Bronchial epithelial cell (primary cell): ENCODE results near the gene LRP1B. TPM values are rescaled to one million over a fixed set of nuclear protein-coding genes. Genes with fewer than 3 reads are reported as not detected.
A peak's percentile ranks its signal among the peaks of the same experiment; 100 is the strongest.

ENCODE experiments used
- DNase-seq: peaks from one replicate; pipeline ENCODE4 v3.0.0-alpha.2; 2010; ENCODE audit warnings: low read depth
- FAIRE-seq: peaks from 2 replicates; lab custom pipeline; 2011; peaks lifted over from hg19 to GRCh38; lab: Jason Lieb, UNC
- H3K27me3 ChIP-seq: 2 replicates; pipeline ENCODE4 v1.5.1; 2011; ENCODE audit warnings: low read length; ENCODE audit not compliant: control insufficient read depth, insufficient read depth
- H3K36me3 ChIP-seq: 2 replicates; pipeline ENCODE4 v1.5.1; 2011; ENCODE audit warnings: low read length; ENCODE audit not compliant: control insufficient read depth, insufficient read depth
- H3K4me3 ChIP-seq: 2 replicates; pipeline ENCODE4 v1.5.1; 2011; ENCODE audit warnings: mild to moderate bottlenecking, low read depth, low read length, control low read depth
- total RNA-seq: library from RNA; depleted of rRNA; stranded (reverse); fragments of >200 nt; gene quantifications from 2 replicates; pipeline ENCODE4 v1.2.1, GENCODE V29; 2014
- TF ChIP-seq, protein P1 (sequence below): IDR thresholded peaks from 2 replicates; pipeline ENCODE4 v1.5.1; 2011; ENCODE audit warnings: mild to moderate bottlenecking, moderate library complexity, low read length, control low read depth, inconsistent platforms; ENCODE audit not compliant: insufficient read depth, severe bottlenecking

Gene LRP1B
- total RNA-seq, 1 donor from 2014 or later, result under 0.01 TPM

DNA sequence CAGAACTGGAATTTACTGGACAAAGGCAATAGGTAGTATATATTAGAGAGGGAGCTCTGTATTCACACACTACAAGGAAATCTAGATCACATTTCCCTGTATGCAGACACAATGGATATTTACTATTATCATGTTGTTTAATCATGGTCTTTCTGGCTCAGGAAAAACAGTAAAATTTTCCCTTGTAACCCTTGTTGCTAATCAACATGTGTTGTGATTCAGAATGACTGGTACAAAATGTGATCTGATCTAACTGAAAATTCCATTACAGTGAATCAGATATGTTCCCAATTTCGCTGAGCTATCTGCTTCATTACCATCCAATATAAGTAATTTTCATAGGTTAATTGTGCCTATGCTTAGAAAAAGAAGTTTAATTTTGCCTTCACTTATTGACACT, 1109.7 kb downstream of the LRP1B start:
- TF ChIP-seq, protein P1, sequence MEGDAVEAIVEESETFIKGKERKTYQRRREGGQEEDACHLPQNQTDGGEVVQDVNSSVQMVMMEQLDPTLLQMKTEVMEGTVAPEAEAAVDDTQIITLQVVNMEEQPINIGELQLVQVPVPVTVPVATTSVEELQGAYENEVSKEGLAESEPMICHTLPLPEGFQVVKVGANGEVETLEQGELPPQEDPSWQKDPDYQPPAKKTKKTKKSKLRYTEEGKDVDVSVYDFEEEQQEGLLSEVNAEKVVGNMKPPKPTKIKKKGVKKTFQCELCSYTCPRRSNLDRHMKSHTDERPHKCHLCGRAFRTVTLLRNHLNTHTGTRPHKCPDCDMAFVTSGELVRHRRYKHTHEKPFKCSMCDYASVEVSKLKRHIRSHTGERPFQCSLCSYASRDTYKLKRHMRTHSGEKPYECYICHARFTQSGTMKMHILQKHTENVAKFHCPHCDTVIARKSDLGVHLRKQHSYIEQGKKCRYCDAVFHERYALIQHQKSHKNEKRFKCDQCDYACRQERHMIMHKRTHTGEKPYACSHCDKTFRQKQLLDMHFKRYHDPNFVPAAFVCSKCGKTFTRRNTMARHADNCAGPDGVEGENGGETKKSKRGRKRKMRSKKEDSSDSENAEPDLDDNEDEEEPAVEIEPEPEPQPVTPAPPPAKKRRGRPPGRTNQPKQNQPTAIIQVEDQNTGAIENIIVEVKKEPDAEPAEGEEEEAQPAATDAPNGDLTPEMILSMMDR, result no peak
- DNase-seq (peak; percentile 95), FAIRE-seq (no peak)
- Histone ChIP-seq H3K27me3 (no peaks in the 10 kb centered on the region), H3K36me3 (no peaks in the 10 kb centered on the region), H3K4me3 (no peak overlapping the region)

DNA sequence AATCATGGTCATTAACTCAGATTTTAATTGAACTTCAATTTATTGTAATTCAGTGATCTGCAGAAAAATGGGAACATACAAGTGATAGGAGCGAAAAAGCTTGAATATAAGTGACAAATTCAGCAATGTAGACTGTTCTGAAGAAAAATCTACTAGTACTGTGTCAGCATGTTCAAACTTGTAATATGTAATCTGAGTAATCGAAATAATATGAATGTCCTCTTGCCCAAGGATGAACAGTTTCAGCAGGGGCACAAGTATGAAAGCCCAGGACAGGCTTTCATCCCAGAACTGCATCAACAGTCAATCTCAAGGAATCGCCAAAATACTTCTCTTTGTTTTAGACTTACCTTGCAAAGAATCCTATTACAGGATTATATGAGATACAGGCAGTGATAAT, 1110.5 kb downstream of the LRP1B start:
- no peak overlapping the region for H3K4me3 ChIP-seq
- TF ChIP-seq, protein P1, result no peak
- FAIRE-seq, result no peak
- DNase-seq, result peak; percentile 79
- H3K27me3 ChIP-seq, result no peaks in the 10 kb centered on the region
- H3K36me3 ChIP-seq, result no peaks in the 10 kb centered on the region

DNA sequence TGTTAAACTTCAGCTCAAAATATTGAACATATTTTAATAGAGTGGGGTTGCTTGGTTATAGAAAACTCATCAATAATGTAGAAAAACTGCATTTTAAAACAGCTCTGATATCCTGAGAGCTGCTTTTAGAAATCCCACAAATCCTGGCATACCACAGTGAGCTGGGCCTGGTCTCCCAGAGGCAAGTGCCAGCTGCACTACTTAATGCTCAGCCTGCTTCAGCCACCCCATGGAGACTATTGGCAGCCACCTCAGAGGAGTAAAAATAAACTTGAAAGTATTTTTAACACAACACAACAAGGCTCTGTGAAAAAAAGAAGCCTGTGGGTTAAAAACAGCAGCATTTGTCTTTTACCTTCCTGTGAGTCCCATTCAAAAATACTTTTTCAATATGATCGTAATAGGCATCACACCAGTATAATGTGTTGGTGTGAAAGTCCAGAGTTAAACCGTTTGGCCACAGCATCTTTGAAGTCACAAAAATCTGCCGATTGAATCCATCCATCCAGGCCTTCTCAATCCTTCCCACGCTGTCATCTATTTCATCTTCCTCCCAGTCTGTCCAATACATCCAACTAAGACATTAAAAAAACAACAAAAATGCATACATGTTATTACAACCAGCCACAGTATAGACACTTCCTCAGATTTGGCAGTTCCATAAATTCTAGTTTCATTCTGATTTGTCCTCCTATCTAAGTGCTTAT, 1115.3 kb downstream of the LRP1B start:
- H3K36me3 ChIP-seq, result no peaks in the 10 kb centered on the region
- no peak overlapping the region for H3K4me3 ChIP-seq
- TF ChIP-seq, protein P1, result no peak
- no peaks in the 10 kb centered on the region for H3K27me3 ChIP-seq
- DNase-seq, result no peak
- no peak for FAIRE-seq

DNA sequence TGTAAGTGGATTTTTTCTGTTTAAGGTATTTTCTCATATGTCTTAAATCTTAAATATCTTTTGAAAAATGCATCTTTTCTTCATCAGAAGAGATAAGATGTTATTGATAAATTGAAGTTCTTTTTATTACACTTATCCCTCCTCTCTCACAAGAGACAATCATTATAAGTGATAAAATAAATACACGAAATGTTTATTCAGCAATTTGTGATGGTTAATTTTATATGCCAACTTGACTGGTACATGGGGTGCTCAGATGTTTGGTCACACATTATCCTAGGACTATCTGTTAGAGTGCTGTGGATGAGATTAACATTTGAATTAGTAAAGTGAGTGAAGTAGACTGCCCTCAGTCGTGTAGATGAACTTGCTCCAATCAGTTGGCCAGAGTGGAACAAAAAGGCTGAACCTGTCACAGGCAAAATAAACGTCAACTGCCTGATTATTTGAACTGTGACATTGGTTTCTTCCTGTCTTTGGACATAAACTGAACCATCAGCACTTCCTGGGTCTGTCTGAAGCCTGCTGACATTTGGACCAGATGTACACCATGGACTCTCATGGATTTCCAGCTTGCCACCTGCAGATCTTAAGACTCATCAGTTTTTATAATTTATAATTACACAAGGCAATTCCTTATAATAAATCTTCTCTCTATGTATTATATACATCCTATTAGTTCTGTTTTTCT, 1126.7 kb downstream of the LRP1B start:
- H3K27me3 ChIP-seq, result no peaks in the 10 kb centered on the region
- DNase-seq (no peak), FAIRE-seq (no peak)
- no peaks in the 10 kb centered on the region for H3K36me3 ChIP-seq
- H3K4me3 ChIP-seq, result no peak overlapping the region
- TF ChIP-seq, protein P1, result no peak

DNA sequence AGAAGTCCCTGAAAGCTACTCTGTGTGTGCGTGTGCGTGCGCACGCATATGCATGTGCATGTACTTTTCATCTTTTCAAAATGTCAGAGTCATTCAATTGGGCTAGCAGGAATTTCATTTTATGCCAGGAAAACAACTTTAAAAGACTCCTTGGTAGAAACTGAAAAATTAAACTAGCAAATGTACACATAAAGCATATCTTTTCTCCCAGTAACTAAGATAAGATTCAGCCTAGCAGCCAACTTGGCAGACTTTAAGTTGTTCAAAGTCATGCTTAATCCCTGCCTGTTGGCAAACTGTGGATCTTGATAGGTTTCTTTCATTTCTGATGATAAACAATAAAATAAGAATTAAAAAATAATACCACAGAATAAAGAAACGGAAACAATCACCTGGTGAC, 1129.1 kb downstream of the LRP1B start:
- no peaks in the 10 kb centered on the region for H3K36me3 ChIP-seq
- TF ChIP-seq, protein P1, result no peak
- no peak overlapping the region for H3K4me3 ChIP-seq
- FAIRE-seq (no peak), DNase-seq (no peak)
- no peaks in the 10 kb centered on the region for H3K27me3 ChIP-seq
